Measurements from ENCODE around the gene MARCOL.

DNA sequence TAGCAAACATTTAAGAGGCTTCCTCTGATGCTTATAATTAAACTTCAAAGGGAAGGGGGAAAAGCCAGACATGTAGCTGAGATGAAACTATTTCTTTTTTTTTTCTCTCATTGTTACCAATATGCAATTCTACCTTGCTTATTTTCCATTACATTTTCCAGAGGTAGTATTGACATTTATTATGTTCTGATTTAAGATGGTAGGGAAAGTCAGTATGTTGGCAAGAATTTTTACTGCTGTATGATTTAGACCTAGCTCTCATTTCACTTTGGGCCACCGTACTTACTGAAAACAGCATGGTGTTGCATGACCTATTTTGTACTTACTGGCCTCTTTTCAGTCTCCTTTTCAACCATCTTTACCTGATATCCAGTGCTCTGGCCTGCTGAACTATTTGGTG, 45.1 kb upstream of the MARCOL start:
- TF ChIP-seq, protein P1, sequence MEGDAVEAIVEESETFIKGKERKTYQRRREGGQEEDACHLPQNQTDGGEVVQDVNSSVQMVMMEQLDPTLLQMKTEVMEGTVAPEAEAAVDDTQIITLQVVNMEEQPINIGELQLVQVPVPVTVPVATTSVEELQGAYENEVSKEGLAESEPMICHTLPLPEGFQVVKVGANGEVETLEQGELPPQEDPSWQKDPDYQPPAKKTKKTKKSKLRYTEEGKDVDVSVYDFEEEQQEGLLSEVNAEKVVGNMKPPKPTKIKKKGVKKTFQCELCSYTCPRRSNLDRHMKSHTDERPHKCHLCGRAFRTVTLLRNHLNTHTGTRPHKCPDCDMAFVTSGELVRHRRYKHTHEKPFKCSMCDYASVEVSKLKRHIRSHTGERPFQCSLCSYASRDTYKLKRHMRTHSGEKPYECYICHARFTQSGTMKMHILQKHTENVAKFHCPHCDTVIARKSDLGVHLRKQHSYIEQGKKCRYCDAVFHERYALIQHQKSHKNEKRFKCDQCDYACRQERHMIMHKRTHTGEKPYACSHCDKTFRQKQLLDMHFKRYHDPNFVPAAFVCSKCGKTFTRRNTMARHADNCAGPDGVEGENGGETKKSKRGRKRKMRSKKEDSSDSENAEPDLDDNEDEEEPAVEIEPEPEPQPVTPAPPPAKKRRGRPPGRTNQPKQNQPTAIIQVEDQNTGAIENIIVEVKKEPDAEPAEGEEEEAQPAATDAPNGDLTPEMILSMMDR (IDR thresholded peaks at IDR 0.05) = no peak
- TF ChIP-seq POLR2AphosphoS5 (IDR thresholded peaks at IDR 0.05; ENCODE audit: low read depth, low read length) = no peak

Data from Panc1 (cell line).